H1 (cell line): ENCODE data around the gene TBC1D3B.

Experiments used
- CTCF ChIP-seq, 3 experiments: IDR thresholded peaks; 1 replicate in 2 of 3; 2 replicates in 1 of 3; pipeline versions ENCODE4 v1.5.1 to v1.6.1; 2011; ENCODE audit warnings: low read length in 3 of 3, mild to moderate bottlenecking in 3 of 3, inconsistent platforms in 2 of 3, low read depth in 1 of 3, moderate library complexity in 1 of 3; ENCODE audit not compliant: insufficient read depth in 1 of 3; ENCODE audit errors: control extremely low read depth in 1 of 3
- MAFK ChIP-seq: IDR thresholded peaks from 2 replicates; pipeline ENCODE4 v1.6.1; 2012; ENCODE audit warnings: low read depth, mild to moderate bottlenecking, improper control_type of control experiment, low read length
- POLR2A ChIP-seq, 2 experiments: IDR thresholded peaks; 1 replicate in 1 of 2; 2 replicates in 1 of 2; pipeline ENCODE4 v1.6.1; 2011; ENCODE audit warnings: low read depth in 2 of 2, low read length in 2 of 2, mild to moderate bottlenecking in 2 of 2; ENCODE audit errors: control extremely low read depth in 1 of 2
- POLR2AphosphoS5 ChIP-seq: IDR thresholded peaks from 2 replicates; pipeline ENCODE4 v1.6.1; 2011; ENCODE audit warnings: low read depth, low read length
- RXRA ChIP-seq: IDR thresholded peaks from 2 replicates; pipeline ENCODE4 v1.6.1; 2011; ENCODE audit warnings: low read depth, mild to moderate bottlenecking, low read length, moderate library complexity; ENCODE audit not compliant: insufficient read depth
- TAF1 ChIP-seq: IDR thresholded peaks from 2 replicates; pipeline ENCODE4 v1.6.1; 2011; ENCODE audit warnings: mild to moderate bottlenecking, low read depth, low read length
- TBP ChIP-seq: IDR thresholded peaks from 2 replicates; pipeline ENCODE4 v1.6.1; 2011; ENCODE audit warnings: low read depth, low read length, improper control_type of control experiment

- no peak for TF ChIP-seq TAF1
- no peak for TF ChIP-seq POLR2AphosphoS5
- no peak for TF ChIP-seq CTCF (IDR thresholded peaks at IDR 0.05; ENCODE audit: control extremely low read depth in 1 of 3, insufficient read depth in 1 of 3, low read depth in 1 of 3, low read length in 3 of 3)
- TF ChIP-seq POLR2A (IDR thresholded peaks at IDR 0.05; ENCODE audit: control extremely low read depth in 1 of 2, low read depth in 2 of 2, low read length in 2 of 2) = no peak
- TF ChIP-seq RXRA = no peak
- no peak for TF ChIP-seq TBP
- no peak for TF ChIP-seq MAFK
Observed at GRCh38 chr17:36131931-36132330, 44.5 kb downstream of the TBC1D3B start.
